ENCODE measurements around the gene HSH2D. TPM values are rescaled to one million over a fixed set of nuclear protein-coding genes. Genes with fewer than 3 reads are reported as not detected.

Gene HSH2D
- total and polyA plus RNA-seq, 9 of the 15 experiments (the other 6 are each of a cell fraction or from before 2014, with no cell fraction given): 0.03 to 1.1 (median 0.35) TPM; not detected in 1

GRCh38 chr19:16190736-16191135 lies 47.3 kb downstream of the HSH2D start:
- FAIRE-seq: no peak
- no TSS peak for BruUV-seq (replicated peaks)
- H3K4me1 ChIP-seq (replicated peaks in 1 of 2; ENCODE audit: control insufficient read depth in 2 of 2, insufficient read depth in 2 of 2, low read length in 2 of 2): peaks cover 0 to 4% of the 10 kb centered on the region in 2 experiments; a peak in 2 of 5 replicates
- peaks cover 43% of the 10 kb centered on the region for H3K36me3 ChIP-seq (ENCODE audit: control insufficient read depth, insufficient read depth, low read length)
- H3K4me2 ChIP-seq (ENCODE audit: insufficient read depth, low read length): no peak overlapping the region
- H3K4me3 ChIP-seq: no peak overlapping the region
- peaks cover 12% of the 10 kb centered on the region for H3K79me2 ChIP-seq (ENCODE audit: control insufficient read depth, insufficient read depth, low read length)
- TF ChIP-seq ARID3B (CRISPR knock-in tag; IDR thresholded peaks at IDR 0.05; ENCODE audit: borderline replicate concordance) (no peak), RBFOX2 (IDR thresholded peaks at IDR 0.05; ENCODE audit: low read depth, low read length) (peak; percentile 31; the same call in 1 of the 2 replicates), TCF7L2 (IDR thresholded peaks at IDR 0.05; ENCODE audit: low read depth, low read length) (no peak), RAD21 (CRISPR knock-in tag; conservative IDR thresholded peaks at IDR 0.05 in 1 of 2, IDR thresholded peaks at IDR 0.05 in 1 of 2) (no peak), KDM4B (IDR thresholded peaks at IDR 0.05; ENCODE audit: borderline replicate concordance in 2 of 2, low read depth in 1 of 2) (no peak), GABPB2 (CRISPR knock-in tag; conservative IDR thresholded peaks at IDR 0.05) (no peak), ZHX1 (conservative IDR thresholded peaks at IDR 0.05; ENCODE audit: low read length) (no peak), MEF2D (tag; conservative IDR thresholded peaks at IDR 0.05; ENCODE audit: low read depth) (no peak), RBM14 (IDR thresholded peaks at IDR 0.05; ENCODE audit: borderline replicate concordance, insufficient read depth, low read depth, low read length) (no peak)
- no peak overlapping the region for H3K27ac ChIP-seq (ENCODE audit: extremely low read depth, low read depth, low read length)
- H3K27me3 ChIP-seq (ENCODE audit: control insufficient read depth in 2 of 2, insufficient read depth in 2 of 2, low read length in 2 of 2): no peaks in the 10 kb centered on the region
- in situ Hi-C loops (cut with MboI) (no loop called here), intact Hi-C loops (cut with micrococcal nuclease) (no loop called here)
- no peaks in the 10 kb centered on the region for H3K9me3 ChIP-seq (replicated peaks; ENCODE audit: control insufficient read depth, insufficient read depth, low read depth, low read length)
- WGBS (ENCODE audit: insufficient coverage, low coverage, missing lambda C conversion rate): 96% methylated on average over 10 of the region's 10 CpGs
- no peak overlapping the region for H3K9ac ChIP-seq (ENCODE audit: insufficient read depth in 1 of 2, low read depth in 2 of 2, low read length in 2 of 2)
- H2AFZ ChIP-seq (ENCODE audit: low read depth, low read length): no peak overlapping the region
- H4K20me1 ChIP-seq (replicated peaks; ENCODE audit: control insufficient read depth, insufficient read depth, low read length): no peaks in the 10 kb centered on the region; the same call in 1 of the 2 replicates
- ChIA-PET CTCF (ENCODE audit: low intra/inter-chr PET ratio) (no interaction called here), POLR2A (interaction anchor here (0.6 to 0.9 kb wide), 3 partner anchors 164 to 1420 kb away, joined by 3 read pairs; no protein-coding TSS in a partner anchor)
- DNase-seq (ENCODE audit: extremely low read depth in 1 of 4, low spot score in 3 of 4): no peak
- no peak for ATAC-seq
- H3K9me1 ChIP-seq (ENCODE audit: control insufficient read depth, insufficient read depth, low read length): peaks cover 5% of the 10 kb centered on the region

Data from K562 (cell line).